ENCODE measurements around the gene FAM131C. TPM values are rescaled to one million over a fixed set of nuclear protein-coding genes. Genes with fewer than 3 reads are reported as not detected.

Gene FAM131C
- total RNA-seq, 1 donor from 2014 or later: 1.1 TPM

DNA sequence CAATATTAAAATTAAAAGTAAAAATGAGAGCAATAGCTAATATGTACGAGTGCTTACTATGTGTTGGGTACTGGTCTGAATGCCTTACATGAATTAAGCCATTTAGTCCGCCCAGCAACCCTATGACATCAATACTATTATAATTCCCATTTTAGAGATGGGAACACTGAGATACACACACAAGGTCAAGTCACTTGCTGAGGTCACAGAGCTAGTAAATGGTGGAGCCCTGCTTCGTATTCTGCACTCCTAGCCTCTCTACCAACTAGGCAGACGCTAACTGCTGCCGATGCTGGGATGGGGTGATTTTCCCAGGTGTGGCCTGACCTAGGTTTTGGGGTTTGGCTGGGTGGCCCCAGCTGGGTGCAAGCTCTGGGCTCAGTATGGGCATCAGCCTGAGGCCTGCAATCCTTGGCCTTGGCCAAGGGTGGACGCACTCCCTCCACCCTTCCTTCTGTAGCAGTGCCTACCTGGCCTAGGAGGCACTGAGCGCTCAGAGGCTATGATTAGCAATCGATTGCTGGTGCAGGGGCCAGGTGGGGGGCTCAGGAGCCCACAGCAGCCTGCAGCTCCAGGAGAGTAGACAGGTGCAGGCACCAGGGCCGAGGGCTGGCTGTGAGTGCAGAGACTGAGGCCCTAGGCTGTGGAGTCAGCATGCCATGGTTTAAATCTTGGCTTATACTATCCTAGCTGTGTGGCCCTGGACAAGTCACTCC is 2.7 kb downstream of the FAM131C start:
- TF ChIP-seq, protein P1, sequence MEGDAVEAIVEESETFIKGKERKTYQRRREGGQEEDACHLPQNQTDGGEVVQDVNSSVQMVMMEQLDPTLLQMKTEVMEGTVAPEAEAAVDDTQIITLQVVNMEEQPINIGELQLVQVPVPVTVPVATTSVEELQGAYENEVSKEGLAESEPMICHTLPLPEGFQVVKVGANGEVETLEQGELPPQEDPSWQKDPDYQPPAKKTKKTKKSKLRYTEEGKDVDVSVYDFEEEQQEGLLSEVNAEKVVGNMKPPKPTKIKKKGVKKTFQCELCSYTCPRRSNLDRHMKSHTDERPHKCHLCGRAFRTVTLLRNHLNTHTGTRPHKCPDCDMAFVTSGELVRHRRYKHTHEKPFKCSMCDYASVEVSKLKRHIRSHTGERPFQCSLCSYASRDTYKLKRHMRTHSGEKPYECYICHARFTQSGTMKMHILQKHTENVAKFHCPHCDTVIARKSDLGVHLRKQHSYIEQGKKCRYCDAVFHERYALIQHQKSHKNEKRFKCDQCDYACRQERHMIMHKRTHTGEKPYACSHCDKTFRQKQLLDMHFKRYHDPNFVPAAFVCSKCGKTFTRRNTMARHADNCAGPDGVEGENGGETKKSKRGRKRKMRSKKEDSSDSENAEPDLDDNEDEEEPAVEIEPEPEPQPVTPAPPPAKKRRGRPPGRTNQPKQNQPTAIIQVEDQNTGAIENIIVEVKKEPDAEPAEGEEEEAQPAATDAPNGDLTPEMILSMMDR (IDR thresholded peaks at IDR 0.05; ENCODE audit: partially characterized antibody, unreplicated experiment): no peak
- no peak overlapping the region for H3K27ac Mint-ChIP-seq (ENCODE audit: unreplicated experiment)
- no peak overlapping the region for H3K4me3 Mint-ChIP-seq (ENCODE audit: unreplicated experiment)
- no peaks in the 10 kb centered on the region for H3K36me3 Mint-ChIP-seq (ENCODE audit: unreplicated experiment)
- no peak for DNase-seq
- peaks cover 15% of the 10 kb centered on the region for H3K27me3 Mint-ChIP-seq (ENCODE audit: unreplicated experiment)
- peaks cover 14% of the 10 kb centered on the region for H3K4me1 Mint-ChIP-seq (ENCODE audit: low read depth, unreplicated experiment)
- H3K9me3 Mint-ChIP-seq (ENCODE audit: unreplicated experiment): peaks cover 6% of the 10 kb centered on the region

DNA sequence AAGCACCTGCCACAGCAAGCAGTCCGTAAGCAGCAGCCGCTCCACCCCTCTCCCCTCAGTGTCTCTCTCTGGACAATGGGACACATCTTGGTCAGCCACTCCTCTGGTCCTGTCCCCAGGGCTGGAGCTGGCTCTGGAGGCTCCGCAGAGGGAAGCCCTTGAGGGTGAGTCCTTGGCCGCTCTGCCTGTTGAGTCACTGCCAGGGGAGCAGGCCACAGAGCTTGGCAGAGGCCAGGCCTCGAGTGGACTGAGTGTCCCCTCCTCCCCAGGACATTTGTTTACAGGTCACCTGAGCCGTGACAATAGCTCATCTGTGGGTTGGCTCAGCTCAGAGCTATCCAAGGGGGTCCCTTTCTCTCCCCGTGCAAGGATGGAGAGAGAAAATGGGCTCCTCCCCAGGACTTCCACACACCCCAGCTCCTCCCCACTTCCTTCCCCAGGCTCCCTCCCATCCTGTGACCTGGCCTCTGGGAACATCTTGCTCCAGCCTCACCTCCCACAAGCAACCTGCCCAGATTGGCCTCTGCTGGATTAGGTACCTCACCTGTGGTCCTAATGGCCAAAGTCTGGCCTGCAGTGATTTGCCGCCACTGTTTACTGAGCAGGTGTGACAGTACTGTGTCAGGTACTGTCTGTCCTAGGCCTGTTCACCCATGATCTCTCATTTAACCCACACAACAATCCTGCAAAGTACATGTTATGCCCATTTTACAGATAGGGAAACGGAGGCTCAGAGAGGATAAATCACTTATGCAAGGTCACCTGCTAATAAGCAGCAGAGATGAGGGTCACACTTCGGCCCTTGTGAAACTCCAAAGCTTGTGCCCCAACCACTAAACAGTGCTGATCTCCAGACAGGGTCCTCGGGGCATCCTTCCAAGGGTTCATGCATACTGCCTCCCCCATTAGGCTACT is 4.8 kb downstream of the FAM131C start:
- Mint-ChIP-seq H3K27me3 (ENCODE audit: unreplicated experiment) (peaks cover 12% of the 10 kb centered on the region), H3K36me3 (ENCODE audit: unreplicated experiment) (no peaks in the 10 kb centered on the region), H3K4me3 (ENCODE audit: unreplicated experiment) (no peak overlapping the region), H3K9me3 (ENCODE audit: unreplicated experiment) (peaks cover 7% of the 10 kb centered on the region), H3K4me1 (ENCODE audit: low read depth, unreplicated experiment) (peaks cover 19% of the 10 kb centered on the region), H3K27ac (ENCODE audit: unreplicated experiment) (no peak overlapping the region)
- no peak for DNase-seq
- TF ChIP-seq, protein P1 (IDR thresholded peaks at IDR 0.05; ENCODE audit: partially characterized antibody, unreplicated experiment): no peak

DNA sequence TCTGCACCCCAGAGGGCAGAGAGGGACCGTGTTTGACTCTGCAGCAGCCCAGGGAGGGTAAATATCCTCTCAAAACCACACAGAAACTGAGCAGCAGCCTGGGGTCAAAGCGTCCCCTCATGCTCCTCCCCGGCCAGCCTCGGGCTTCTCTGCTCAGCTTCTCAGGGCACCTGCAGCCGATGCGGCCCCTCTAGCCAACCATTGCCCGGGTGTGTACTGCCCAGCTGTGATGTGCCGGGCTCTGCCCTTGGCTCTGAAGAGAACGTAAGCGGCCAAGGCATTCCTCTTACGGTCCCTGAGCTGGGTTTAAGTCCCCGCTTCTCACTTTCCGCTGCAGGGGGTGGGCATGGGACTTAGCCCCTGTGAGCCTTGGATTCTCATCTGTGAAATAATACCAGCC is 5.5 kb downstream of the FAM131C start:
- Mint-ChIP-seq H3K4me3 (ENCODE audit: unreplicated experiment) (peak overlapping the region; percentile 73), H3K27me3 (ENCODE audit: unreplicated experiment) (peaks cover 15% of the 10 kb centered on the region), H3K36me3 (ENCODE audit: unreplicated experiment) (no peaks in the 10 kb centered on the region), H3K27ac (ENCODE audit: unreplicated experiment) (peak overlapping the region; percentile 75), H3K4me1 (ENCODE audit: low read depth, unreplicated experiment) (peaks cover 22% of the 10 kb centered on the region), H3K9me3 (ENCODE audit: unreplicated experiment) (peaks cover 7% of the 10 kb centered on the region)
- DNase-seq: no peak
- TF ChIP-seq, protein P1 (IDR thresholded peaks at IDR 0.05; ENCODE audit: partially characterized antibody, unreplicated experiment): no peak

DNA sequence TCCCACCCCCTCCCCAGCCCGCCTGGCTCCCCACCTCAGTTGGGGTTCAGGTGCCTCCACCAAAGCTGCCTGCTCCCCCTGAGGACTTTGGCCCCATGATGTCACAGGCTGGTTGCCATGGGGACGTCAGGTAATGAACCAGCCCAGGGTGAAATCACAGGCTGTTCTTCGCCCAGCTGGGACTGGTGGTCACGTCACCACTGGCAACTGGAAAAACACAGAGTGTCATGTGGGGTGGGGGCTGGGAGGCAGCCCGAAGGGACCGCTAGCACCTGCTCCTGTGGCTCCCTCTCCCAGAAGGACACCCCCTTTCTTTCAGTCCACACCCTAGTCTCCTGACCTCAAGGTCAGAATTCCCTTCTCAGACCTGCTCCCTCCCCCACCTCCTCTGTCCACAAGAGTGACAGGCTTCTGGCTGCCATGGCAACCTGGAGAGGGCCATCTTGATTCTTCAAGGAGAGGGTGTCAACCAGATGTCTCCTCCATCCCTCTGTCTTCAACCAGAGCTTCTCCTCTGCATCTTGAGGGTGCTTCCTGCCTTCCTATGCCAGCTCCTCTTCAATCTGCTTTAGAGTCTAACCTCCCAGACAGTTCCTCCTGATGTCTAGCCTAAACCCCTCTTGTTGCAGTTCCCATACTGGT is 6.2 kb downstream of the FAM131C start:
- Mint-ChIP-seq H3K27ac (ENCODE audit: unreplicated experiment) (peak overlapping the region; percentile 75), H3K4me3 (ENCODE audit: unreplicated experiment) (peak overlapping the region; percentile 73)

More for the DNA sequence above, 6.2 kb downstream of the FAM131C start:
- Mint-ChIP-seq H3K27me3 (ENCODE audit: unreplicated experiment) (peaks cover 19% of the 10 kb centered on the region), H3K36me3 (ENCODE audit: unreplicated experiment) (no peaks in the 10 kb centered on the region), H3K9me3 (ENCODE audit: unreplicated experiment) (peaks cover 9% of the 10 kb centered on the region), H3K4me1 (ENCODE audit: low read depth, unreplicated experiment) (peaks cover 27% of the 10 kb centered on the region)
- DNase-seq: peak; percentile 74
- TF ChIP-seq, protein P1 (IDR thresholded peaks at IDR 0.05; ENCODE audit: partially characterized antibody, unreplicated experiment): no peak
